HL-60 (cell line): ENCODE results near the gene KNOP1.
A peak's percentile ranks its signal among the peaks of the same experiment; 100 is the strongest.

Source experiments
- DNase-seq, 2 experiments: peaks; one replicate each; pipeline ENCODE4 v3.0.0-alpha.2; 2010 to 2020; ENCODE audit warnings: low read depth in 1 of 2, low spot score in 1 of 2
- H3K27ac ChIP-seq: fragments of 250-450 bp; sonication (Bioruptor Pico); replicated peaks from 2 replicates; pipeline ENCODE4 v1.5.1; 2020; ENCODE audit warnings: mild to moderate bottlenecking, moderate library complexity
- H3K27me3 ChIP-seq: fragments of 250-450 bp; sonication (Bioruptor Pico); 2 replicates; pipeline ENCODE4 v1.5.1; 2021; ENCODE audit warnings: mild to moderate bottlenecking, moderate library complexity; ENCODE audit not compliant: insufficient read depth, poor library complexity, severe bottlenecking
- H3K4me3 ChIP-seq: replicated peaks from 2 replicates; pipeline ENCODE4 v1.5.1; 2011; ENCODE audit warnings: mild to moderate bottlenecking, control low read depth, low read length; ENCODE audit not compliant: insufficient read depth
- CTCF ChIP-seq: IDR thresholded peaks from one replicate; pipeline ENCODE4 v1.5.1; 2011; ENCODE audit warnings: low read length, control low read depth, inconsistent platforms; ENCODE audit not compliant: insufficient read depth
- GABPA ChIP-seq: IDR thresholded peaks from 2 replicates; pipeline ENCODE4 v1.6.1; 2012; ENCODE audit warnings: low read depth
- POLR2AphosphoS5 ChIP-seq: IDR thresholded peaks from 2 replicates; pipeline ENCODE4 v1.6.1; 2012; ENCODE audit warnings: low read depth
- REST ChIP-seq: IDR thresholded peaks from 2 replicates; pipeline ENCODE4 v1.6.1; 2012; ENCODE audit warnings: low read depth; ENCODE audit not compliant: insufficient replicate concordance
- SPI1 ChIP-seq: IDR thresholded peaks from 2 replicates; pipeline ENCODE4 v1.6.1; 2012; ENCODE audit warnings: low read depth, mild to moderate bottlenecking, borderline replicate concordance

The KNOP1 gene

GRCh38 chr16:19688396-19689024, 29.5 kb downstream of the KNOP1 start:
- Histone ChIP-seq H3K27ac (no peak overlapping the region), H3K27me3 (no peaks in the 10 kb centered on the region), H3K4me3 (no peak overlapping the region)
- TF ChIP-seq GABPA (no peak), REST (no peak), POLR2AphosphoS5 (no peak), SPI1 (no peak), CTCF (no peak)
- DNase-seq: peak in 1 of 2 experiments; percentile 18

- DNase-seq: no peak
- Histone ChIP-seq H3K4me3 (no peak overlapping the region), H3K27me3 (no peaks in the 10 kb centered on the region), H3K27ac (no peak overlapping the region)
- no peak for TF ChIP-seq REST
- no peak for TF ChIP-seq GABPA
- no peak for TF ChIP-seq CTCF
- TF ChIP-seq POLR2AphosphoS5: no peak
- no peak for TF ChIP-seq SPI1
Measured at GRCh38 chr16:19687279-19687678, 30.7 kb downstream of the KNOP1 start.

GRCh38 chr16:19685176-19685575, 32.9 kb downstream of the KNOP1 start:
- Histone ChIP-seq H3K27me3 (no peaks in the 10 kb centered on the region), H3K4me3 (no peak overlapping the region), H3K27ac (no peak overlapping the region)
- DNase-seq: no peak
- no peak for TF ChIP-seq GABPA
- TF ChIP-seq REST: no peak
- TF ChIP-seq SPI1: no peak
- no peak for TF ChIP-seq CTCF
